ENCODE measurements around the gene FOXK2. TPM values are rescaled to one million over a fixed set of nuclear protein-coding genes. Genes with fewer than 3 reads are reported as not detected.
"Not testable (repeated sequence)": the region's sequence is repeated elsewhere in the genome, so short reads cannot be mapped to it uniquely, and the experiment has no call there.

FOXK2 gene
- total RNA-seq, 1 donor from 2014 or later, result 34.2 TPM

DNA sequence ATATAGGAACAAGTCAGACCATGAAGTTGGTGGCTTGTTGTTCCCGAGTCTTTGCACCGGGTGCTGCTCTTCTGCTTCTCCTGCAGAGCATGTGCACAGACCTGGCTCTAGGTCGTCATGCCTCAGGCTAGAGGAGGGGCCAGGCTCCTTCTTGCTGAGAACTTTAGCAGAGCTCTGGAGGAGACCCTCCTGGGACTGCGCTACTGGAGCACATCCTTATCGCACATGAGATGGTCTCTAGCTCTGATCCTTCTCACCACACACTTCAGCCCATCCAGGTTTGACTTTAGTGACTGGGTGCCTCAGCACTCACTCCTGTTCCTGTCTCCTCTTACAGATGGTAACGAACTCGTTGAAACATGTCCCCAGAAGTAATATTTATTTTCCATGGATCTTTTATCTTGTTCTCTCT is 14.9 kb downstream of the FOXK2 start:
- peak; percentile 9 for ATAC-seq

DNA sequence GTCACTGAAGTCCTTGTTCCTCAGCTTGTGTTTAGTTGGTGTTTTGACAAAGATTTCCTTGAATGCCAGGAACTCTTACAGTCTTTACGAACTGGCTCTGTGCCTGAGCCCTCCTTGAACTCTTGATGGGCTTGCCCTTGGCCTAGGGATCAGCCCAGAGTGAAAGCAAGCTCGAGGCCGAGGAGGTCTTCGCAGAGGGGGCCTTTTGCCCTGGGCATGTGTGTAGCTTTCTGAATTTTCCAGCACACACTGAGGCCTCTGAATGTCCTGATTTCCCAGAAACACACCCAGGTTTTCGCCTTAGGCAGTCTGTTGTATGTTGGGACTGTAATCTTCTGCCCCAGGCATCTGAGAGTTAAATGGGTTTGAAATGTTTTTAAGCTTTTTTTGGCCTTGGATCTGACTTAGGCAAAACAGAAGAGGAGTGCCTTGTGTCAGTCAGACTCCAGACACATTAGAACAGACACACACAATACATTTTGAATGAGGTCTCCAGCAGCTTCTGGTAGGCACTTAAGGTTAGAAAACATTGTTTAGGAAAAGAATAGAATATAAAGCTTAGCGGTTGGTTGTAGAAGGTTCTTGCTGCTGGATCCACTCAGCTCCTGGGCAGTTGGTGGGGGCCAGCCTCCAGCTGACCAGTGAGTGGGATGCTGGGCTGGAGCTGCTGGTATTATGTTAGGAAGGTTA is 17.1 kb downstream of the FOXK2 start:
- ATAC-seq, result no peak

DNA sequence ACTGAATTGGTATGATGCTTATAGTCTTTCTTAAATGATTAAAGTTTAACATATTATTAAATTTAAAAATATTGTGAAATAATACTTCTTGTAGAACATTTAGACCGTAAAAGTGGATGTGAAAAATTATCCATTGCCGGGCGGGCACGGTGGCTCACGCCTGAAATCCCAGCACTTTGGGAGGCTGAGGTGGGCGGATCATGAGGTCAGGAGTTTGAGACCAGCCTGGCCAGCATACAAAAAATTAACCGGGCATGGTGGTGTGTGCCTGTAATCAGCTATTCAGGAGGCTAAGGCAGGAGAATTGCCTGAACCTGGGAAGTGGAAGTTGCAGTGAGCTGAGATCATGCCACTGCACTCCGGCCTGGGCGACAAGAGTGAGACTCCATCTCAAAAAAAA is 17.7 kb downstream of the FOXK2 start:
- ATAC-seq, result not testable (repeated sequence)

DNA sequence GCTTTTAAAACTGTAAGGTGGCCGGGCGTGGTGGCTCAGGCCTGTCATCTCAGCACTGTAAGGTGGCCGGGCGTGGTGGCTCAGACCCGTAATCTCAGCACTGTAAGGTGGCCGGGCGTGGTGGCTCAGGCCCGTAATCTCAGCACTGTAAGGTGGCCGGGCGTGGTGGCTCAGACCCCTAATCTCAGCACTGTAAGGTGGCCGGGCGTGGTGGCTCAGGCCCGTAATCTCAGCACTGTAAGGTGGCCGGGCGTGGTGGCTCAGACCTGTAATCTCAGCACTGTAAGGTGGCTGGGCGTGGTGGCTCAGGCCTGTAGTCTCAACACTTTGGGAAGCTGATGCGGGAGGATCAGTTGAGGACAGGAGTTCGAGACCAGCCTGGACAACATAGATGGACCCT is 19.5 kb downstream of the FOXK2 start:
- ATAC-seq, result not testable (repeated sequence)

DNA sequence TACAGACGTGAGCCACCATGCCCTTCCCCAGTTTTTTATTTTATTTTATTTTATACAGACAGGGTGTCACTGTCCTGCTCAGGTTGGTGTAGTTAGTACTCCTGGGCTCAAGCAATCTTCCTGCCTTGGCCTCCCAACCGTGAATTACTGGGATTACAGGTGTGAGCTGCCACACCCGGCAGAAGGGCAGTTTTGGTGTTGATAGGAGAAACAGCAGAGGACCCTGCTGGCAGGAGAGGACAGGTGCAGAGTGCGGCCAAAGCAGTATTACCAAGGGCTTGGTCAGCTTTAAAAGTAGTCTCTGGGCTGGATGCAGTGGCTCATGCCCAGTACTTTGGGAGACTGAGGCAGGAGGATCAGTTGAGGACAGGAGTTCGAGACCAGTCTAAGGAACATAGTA is 22.9 kb downstream of the FOXK2 start:
- no peak for ATAC-seq

DNA sequence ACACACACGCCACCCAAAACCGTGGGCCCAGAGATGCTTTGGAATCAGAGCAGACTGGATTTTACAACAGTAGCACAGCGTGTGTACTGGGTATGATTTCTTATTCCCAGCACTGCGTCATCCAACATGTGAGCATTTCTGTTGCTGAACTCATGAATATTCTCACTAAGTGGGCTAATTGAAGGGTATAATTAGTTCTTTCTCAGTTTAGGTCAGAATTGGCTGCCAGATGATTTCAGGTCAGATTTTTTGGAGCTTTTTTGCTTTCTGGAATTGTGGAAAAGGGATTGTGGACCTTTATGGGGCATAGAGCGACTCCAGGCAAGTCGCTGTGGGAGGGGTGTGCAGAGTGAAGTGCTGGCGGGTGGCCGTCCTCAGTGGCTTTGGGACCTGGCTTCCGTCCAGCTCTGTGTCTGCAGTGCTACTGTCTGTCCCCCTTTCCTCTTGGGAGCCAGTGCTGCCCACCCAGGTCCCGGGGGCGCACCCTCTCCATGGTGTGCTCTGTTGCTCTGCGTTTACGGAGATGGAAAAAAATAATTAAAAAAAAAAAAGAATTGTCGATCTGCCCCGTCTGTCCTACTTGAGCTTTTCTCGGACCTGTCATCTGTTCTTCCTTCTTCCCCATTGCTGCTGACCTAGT is 25.0 kb downstream of the FOXK2 start:
- no peak for ATAC-seq

DNA sequence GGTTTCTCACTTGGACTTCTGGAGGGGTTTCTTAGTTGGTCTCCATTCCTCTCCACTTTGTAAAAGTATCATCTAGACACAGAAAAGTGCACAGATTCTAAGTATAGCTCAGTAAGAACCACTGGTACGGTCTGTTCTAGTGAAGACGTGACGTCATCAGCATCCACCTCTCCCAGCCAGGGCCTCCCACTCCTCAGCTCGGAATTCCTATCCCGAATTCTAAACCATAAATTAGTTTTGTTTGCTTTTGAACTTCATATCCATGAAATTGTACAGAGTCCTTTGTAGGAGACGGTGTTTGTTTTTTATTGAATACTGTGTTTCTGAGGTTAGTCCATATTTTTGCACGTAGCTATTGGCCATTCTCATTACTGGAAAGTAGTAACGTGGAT is 25.5 kb downstream of the FOXK2 start:
- ATAC-seq, result no peak

DNA sequence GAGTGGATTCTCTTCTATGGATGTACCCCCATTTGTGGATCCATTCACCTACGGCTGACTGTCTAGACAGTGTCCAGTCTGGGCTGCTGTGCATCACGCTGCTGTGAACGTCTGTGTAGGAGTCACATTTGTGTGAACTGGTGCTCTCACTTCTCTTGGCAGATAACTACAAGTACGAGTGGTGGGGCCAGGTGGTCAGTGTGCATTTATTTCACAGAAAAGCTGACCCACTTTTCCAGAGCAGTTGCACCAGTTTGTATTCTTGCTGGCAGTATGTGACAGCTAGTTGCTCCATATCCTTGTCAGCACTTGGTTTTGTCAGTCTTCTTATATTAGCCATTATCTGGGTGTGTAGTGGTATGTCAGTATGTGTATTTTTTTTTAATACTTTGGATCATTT is 28.4 kb downstream of the FOXK2 start:
- ATAC-seq, result no peak

DNA sequence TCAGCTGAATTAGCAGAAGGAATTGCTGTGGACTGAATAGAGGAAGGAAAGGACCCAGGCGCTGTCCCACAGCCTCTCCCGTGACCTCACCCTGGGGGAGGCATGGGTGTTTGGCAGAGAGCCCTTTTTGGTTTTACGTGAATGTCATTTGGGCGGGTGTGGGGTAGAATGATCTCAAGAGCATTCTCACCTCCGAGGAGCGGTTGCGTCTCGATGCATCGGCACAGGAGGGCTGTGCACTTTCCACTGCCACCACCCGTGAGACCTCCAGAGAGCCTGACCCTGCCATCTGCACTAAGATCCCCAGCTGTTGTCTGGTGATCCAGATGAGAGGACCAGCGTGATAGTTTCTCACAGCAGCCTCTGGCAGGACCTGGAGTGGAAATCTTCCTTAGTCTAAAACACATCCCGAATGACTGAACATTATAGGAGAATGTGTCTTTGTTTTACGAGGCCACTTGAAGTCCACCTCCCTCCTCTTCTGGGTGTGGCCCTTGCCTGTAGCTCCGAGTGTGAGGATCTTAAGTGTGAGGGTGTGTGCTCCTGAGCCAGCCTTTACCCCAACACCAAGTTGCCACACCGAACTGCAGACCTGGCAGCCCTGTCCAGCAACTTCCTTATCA is 29.3 kb downstream of the FOXK2 start:
- ATAC-seq, result peak; percentile 48

DNA sequence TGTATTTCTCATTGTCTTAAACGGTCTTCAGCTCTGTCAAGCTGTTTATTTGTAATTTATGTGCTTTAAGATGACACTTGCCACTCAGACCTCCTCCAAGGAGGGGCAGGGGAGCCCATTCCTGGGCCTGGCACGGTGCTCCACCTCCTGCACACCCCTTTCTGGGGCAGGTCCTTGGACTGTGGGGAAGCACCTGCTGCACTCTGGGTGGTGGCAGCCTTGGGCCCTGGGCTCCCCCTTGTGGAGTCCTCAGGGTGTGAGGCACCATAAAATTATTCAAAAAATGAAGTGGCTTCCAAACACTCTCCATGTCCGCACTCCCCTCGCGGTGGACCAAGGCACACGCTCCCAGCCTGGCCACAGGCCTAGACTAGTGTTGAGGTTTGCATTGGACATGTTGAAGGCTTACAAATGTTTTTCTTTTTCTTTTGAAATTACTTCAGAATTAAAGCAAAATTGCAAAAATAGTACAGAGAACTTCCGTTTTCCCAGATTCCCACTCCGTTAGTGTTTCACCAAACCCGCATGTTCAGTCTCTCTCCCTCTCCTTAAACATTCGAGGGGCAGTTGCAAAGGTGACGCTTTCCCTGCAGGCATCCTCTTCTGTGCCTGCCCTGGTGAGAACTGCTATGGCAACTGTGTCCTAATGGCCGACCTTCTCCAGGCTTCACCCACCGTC is 32.4 kb downstream of the FOXK2 start:
- peak; percentile 91 for ATAC-seq

DNA sequence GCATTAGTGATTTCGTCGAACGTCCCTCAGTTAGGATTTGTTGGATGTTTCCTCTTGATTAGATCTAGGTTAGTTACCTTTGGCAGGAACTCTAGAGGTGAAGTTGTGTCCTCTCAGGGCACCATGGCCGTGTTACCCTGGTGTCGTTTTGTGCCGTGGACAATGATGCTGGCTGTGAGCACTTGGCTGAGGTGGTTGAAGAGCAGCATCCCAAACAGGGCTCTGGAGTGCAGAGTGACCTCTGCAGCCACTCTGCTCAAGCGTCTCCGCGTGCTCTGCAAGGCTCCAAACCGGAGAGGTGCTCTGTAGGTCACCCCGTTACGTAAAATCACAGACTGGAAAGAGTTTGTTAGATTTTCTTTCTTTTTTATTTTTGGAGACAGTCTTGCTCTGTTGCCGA is 33.0 kb downstream of the FOXK2 start:
- no peak for ATAC-seq

DNA sequence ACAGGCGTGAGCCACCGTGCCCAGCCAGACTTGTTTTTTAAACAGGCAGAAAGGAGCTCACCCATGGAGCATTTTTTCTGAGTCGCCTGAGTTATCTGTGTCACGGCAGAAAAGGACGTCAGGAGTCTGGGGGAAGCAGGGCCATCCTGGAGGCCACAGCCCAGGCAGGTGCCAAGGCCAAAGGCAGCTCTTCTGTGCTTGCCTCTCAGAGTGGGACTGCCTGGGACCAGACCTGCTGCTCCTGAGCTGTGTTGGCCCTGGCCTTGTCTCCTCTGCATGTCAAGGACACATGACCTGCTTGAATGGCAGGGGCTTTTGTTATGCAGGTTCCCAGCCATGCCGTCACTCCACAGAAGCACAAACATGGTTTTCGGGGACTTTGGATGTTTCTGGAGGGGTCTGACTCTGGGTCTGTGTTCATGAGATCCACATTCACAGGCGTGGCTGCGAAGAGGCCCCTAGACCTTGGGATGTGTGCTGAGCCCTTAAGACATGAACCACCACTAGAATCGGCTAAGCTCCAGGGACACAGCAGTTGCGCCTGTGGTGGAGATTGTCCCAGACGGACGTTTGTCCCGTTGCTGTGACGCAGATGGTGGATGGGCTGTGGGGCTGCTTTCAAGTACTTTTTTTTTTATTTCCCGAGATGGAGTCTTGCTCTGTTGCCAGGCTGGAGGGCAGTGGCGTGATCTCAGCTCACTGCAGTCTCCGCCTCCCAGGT is 33.8 kb downstream of the FOXK2 start:
- ATAC-seq, result no peak

DNA sequence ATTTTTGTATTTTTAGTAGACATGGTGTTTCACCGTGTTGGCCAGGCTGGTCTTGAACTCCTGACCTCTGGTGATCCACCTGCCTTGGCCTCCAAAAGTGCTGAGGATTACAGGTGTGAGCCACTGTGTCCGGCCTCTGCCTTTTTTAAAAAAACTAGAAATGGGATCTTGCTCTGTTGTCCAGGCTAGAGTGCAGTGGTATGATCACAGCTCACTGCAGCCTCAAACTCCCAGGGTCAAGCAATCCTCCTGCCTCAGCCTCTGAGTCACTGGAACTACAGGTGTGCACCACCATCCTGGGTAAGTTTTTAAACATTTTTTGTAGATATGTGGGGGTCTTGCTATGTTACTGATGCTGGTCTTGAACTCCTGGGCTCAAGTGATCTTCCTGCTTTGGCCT is 38.0 kb downstream of the FOXK2 start:
- ATAC-seq, result not testable (repeated sequence)

DNA sequence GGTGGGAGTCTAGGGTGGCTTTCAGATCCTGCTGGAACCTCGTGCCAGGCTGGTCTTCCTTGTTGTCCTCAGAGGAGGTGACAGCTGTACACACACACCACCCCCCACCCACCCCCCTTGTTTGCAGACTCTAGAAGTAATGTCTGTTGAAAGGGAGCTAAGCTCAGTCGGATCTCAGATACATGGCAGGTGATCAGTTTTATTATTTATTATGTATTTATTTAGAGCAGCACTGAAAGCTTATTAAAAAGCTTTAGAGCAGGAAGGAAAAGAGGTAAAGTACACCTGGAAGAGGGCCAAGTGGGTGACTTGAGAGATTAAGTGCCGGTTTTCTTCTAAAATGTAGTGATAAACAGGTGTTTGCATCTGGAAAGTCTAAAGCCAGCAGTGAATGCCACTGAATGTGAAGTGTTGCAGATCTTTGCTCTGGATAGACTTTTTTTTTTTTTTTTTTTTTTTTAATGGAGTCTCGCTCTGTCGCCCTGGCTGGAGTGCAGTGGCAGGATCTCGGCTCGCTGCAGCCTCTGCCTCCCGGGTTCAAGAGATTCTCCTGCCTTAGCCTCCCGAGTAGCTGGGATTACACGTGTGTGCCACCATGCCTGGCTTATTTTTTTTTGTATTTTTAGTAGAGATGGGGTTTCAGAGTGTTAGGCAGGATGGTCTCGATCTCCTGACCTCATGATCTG is 40.2 kb downstream of the FOXK2 start:
- no peak for ATAC-seq

DNA sequence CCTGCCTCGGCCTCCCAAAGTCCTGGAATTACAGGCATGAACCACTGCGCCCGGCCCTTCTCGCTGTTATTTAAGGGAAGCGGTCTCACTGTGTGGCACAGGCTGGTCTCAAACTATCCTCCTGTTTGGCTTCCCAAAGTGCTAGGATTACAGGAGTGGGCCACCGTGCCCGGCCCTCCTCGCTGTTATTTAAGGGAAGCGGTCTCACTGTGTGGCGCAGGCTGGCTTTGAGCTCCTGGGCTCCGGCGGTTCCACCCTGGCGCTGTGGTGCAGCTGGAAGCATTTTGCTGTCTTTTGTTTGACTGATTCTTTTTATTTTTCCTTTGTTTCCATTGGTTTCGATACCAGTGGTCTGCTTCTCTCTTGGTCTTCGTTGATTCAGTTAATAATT is 40.7 kb downstream of the FOXK2 start:
- ATAC-seq, result no peak

DNA sequence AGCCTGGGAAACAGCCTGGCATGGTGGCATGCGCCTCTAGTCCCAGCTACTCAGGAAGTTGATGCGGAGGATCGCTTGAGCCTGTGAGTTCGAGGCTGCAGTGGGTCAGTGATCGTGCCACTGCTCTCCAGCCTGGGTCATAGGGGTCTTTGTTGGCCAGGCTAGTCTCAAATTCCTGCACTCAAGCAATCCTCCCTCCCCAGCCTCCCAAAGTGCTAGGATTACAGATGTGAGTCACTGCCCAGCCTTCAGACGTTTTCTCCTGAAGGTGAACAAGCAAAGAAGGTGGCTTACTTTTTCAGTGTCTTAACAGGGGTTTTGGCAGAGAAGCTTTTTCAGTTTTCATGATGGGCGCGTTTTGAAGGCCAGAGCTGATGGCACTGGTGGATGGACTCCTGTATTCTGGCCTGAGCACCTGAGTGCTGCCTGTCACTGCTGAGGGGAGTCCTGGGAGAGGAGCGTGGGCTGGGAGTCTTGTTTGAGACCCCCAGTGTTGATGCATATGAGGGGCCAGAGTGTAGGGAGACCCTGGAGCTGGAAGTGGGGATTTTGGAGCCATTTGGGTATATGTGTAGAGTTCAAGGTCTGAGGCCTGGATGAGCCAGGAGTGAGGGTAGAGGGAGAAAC is 41.4 kb downstream of the FOXK2 start:
- peak; percentile 10 for ATAC-seq

DNA sequence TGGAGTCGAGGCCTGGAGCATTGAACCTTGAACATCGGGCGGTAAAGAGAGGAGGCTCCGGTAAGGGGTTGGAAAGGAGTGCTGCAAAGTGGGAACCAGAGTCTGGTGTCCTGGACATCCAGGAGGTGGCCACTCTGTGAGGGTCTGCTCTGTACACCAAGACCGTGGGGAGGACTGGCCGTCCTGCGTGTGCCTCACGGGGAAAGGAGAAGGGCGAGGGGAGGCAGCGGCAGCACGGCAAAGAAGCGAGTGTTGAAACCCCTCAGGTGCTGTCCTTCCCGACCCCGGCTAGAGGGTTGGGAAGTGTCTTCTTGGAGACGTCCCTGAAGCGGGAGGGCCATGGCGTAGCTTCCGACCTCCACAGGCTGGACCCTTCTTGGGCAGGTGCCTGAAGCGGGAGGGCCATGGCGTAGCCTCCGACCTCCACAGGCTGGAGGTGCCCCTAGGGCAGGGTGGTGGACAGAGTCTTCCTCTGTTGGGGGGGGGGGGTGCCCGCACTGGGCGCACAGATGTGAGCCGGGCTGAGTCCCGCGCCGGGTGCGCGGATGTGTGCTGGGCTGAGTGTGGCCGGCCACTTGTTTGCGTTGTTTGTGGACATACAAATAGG is 42.0 kb downstream of the FOXK2 start:
- peak; percentile 30 for ATAC-seq

DNA sequence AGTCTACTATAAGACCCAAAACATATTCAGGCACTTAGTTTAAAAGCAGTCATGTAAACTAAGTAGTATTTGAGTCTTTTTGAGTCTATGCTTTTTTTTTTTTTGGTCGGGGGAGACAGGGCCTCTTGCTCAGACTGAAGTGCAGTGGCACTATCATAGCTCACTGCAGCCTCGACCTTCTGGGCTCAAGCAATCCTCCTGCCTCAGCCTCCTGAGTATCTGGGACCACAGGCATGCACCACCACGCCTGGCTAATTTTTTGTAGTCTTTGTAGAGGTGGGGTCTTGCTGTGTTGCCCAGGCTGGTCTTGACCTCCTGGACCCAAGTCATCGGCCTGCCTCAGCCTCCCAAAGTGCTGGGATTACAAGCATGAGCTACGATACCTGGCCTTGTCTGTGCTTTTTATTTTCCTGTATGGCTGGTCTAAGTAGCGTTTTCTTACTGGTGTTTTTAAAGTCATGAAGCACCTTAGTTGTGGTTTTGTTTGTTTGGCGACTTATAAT is 43.2 kb downstream of the FOXK2 start:
- ATAC-seq, result not testable (repeated sequence)

DNA sequence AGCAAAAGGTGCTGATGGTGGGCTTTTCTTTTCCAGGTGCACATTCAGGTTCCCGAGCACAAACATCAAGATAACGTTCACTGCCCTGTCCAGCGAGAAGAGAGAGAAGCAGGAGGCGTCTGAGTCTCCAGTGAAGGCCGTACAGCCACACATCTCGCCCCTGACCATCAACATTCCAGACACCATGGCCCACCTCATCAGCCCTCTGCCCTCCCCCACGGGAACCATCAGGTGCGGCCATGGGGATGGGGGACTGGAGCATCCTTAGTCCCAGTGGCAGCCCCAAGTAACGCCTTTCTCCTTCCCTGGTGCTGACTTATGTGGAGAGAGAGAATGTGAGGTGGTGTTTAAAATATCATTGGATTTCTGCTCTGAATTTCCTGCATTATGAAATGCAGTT is 43.8 kb downstream of the FOXK2 start:
- ATAC-seq, result peak; percentile 24

DNA sequence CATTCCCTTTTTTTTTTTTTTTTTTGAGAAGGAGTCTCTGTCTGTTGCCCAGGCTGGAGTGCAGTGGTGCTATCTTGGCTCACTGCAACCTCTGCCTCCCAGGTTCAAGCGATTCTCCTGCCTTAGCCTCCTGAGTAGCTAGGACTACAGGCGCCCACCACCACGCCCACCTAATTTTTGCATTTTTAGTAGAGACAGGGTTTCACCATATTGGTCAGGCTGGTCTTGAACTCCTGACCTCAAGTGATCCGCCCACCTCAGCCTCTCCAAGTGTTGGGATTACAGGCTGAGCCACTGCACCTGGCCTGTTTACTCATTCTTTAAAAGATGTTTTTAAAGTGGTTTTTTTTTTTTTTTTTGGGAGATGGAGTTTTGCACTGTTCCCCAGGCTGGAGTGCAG is 44.2 kb downstream of the FOXK2 start:
- not testable (repeated sequence) for ATAC-seq

DNA sequence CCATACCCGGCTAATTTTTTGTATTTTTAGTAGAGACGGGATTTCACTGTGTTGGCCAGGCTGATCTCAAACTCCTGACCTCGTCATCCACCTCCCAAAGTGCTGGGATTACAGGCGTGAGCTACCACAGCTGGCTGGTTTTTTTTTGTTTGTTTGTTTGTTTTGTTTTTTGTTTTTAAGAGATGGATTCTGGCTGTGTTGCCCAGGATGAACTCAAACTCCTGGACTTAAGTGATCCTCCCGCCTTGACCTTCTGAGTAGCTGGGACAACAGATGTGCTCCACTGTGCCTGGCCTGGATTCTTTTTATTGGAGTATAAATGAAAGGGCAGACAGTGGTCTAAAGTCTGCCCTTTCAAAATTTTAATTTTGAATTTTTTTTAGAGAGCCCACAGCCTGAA is 44.7 kb downstream of the FOXK2 start:
- no peak for ATAC-seq
